Keratinocyte (primary cell): ENCODE results near the gene ZDHHC20. TPM values are rescaled to one million over a fixed set of nuclear protein-coding genes. Genes with fewer than 3 reads are reported as not detected.

ENCODE experiments used
- DNase-seq: peaks from one replicate; pipeline ENCODE4 v3.0.0-alpha.2; 2011; ENCODE audit warnings: low read depth, missing footprints, low spot score
- FAIRE-seq: peaks from 2 replicates; lab custom pipeline; 2011; peaks lifted over from hg19 to GRCh38; lab: Jason Lieb, UNC
- H2AFZ ChIP-seq: 2 replicates; pipeline ENCODE4 v1.6.0; 2012; ENCODE audit warnings: low read length, control low read depth, inconsistent platforms; ENCODE audit not compliant: control insufficient read depth
- H3K27ac ChIP-seq: 2 replicates; pipeline ENCODE4 v1.5.1; 2011; ENCODE audit warnings: low read length; ENCODE audit not compliant: control insufficient read depth, insufficient read depth
- H3K27me3 ChIP-seq: 3 replicates; pipeline ENCODE4 v1.6.0; 2011; ENCODE audit warnings: low read length; ENCODE audit not compliant: control insufficient read depth, insufficient read depth; ENCODE audit errors: extremely low read depth
- H3K36me3 ChIP-seq, 2 experiments: 2 replicates in 1 of 2; 3 replicates in 1 of 2; pipeline ENCODE4 v1.5.1; 2011; ENCODE audit warnings: low read length in 2 of 2, mild to moderate bottlenecking in 1 of 2; ENCODE audit not compliant: control insufficient read depth in 2 of 2, insufficient read depth in 2 of 2; ENCODE audit errors: extremely low read depth in 1 of 2
- H3K4me1 ChIP-seq: 3 replicates; pipeline ENCODE4 v1.5.1; 2011; ENCODE audit warnings: low read length; ENCODE audit not compliant: control insufficient read depth, insufficient read depth; ENCODE audit errors: extremely low read depth
- H3K4me2 ChIP-seq: 3 replicates; pipeline ENCODE4 v1.6.0; 2011; ENCODE audit warnings: low read depth, low read length; ENCODE audit not compliant: control insufficient read depth, insufficient read depth; ENCODE audit errors: extremely low read depth
- H3K4me3 ChIP-seq, 3 experiments: fragments of 200-600 bp in 1 of 3; sonication (generic) in 1 of 3; 2 replicates in 2 of 3; 3 replicates in 1 of 3; pipeline ENCODE4 v1.5.1; 2011 to 2016; ENCODE audit warnings: low read length in 3 of 3, mild to moderate bottlenecking in 3 of 3, control low read depth in 2 of 3, inconsistent platforms in 1 of 3, low read depth in 1 of 3, mixed read lengths in 1 of 3, mixed run types in 1 of 3, moderate library complexity in 1 of 3; ENCODE audit not compliant: control insufficient read depth in 2 of 3, insufficient read depth in 2 of 3; ENCODE audit errors: extremely low read depth in 1 of 3
- H3K79me2 ChIP-seq: 2 replicates; pipeline ENCODE4 v1.6.0; 2012; ENCODE audit warnings: low read length; ENCODE audit not compliant: control insufficient read depth, insufficient read depth
- H3K9ac ChIP-seq: 3 replicates; pipeline ENCODE4 v1.6.0; 2011; ENCODE audit warnings: low read length; ENCODE audit not compliant: control insufficient read depth, insufficient read depth; ENCODE audit errors: extremely low read depth
- H3K9me1 ChIP-seq: 3 replicates; pipeline ENCODE4 v1.6.0; 2011; ENCODE audit warnings: low read length; ENCODE audit not compliant: control insufficient read depth, insufficient read depth; ENCODE audit errors: extremely low read depth
- H3K9me3 ChIP-seq: 2 replicates; pipeline ENCODE4 v1.5.1; 2012; ENCODE audit warnings: low read depth, low read length; ENCODE audit not compliant: control insufficient read depth
- H4K20me1 ChIP-seq: 3 replicates; pipeline ENCODE4 v1.6.0; 2011; ENCODE audit warnings: low read length; ENCODE audit not compliant: control insufficient read depth, insufficient read depth; ENCODE audit errors: extremely low read depth
- EZH2 ChIP-seq: IDR thresholded peaks from one replicate; pipeline ENCODE4 v1.6.1; 2012; ENCODE audit warnings: inconsistent platforms, mild to moderate bottlenecking, low read length, moderate library complexity
- dilution Hi-C: fragments of 300-500 bp; cut with MboI; formaldehyde crosslinking; loops from one replicate; pipeline ENCODE4 v1.7.0; 2020; ENCODE audit warnings: low sequenced_read_pairs; ENCODE audit not compliant: extremely low pct_ligation_motif_present
- polyA plus RNA-seq, 5 experiments: library from polyadenylated mRNA; depleted of rRNA in 3 of 5; stranded (reverse) in 3 of 5; stranded (forward) in 1 of 5; unstranded in 1 of 5; fragments of >200 nt; gene quantifications; 1 replicate in 1 of 5; 2 replicates in 3 of 5; 3 replicates in 1 of 5; pipeline versions ENCODE4 v1.2.1 to v1.2.3, GENCODE V29; 2011 to 2012; ENCODE audit warnings: missing spikeins in 2 of 5, low read depth in 1 of 5, low replicate concordance in 1 of 5
- TF ChIP-seq, protein P1 (sequence below), 3 experiments: IDR thresholded peaks in 1 of 3; conservative IDR thresholded peaks in 1 of 3; optimal IDR thresholded peaks in 1 of 3; 2 replicates in 2 of 3; 3 replicates in 1 of 3; pipeline versions ENCODE3 to v1.5.1; 2011; ENCODE audit warnings: low read length in 3 of 3, mild to moderate bottlenecking in 3 of 3, moderate library complexity in 2 of 3, control low read depth in 1 of 3, inconsistent platforms in 1 of 3; ENCODE audit not compliant: insufficient read depth in 2 of 3; ENCODE audit errors: extremely low read depth in 1 of 3

Gene ZDHHC20
- polyA plus RNA-seq, 1 donor (not counting 4 experiments of a cell fraction or from before 2014, with no cell fraction given), result 45.8 TPM

- no peaks in the 10 kb centered on the region for H3K36me3 ChIP-seq
- H3K9ac ChIP-seq, result no peak overlapping the region
- H4K20me1 ChIP-seq, result no peaks in the 10 kb centered on the region
- no peak for TF ChIP-seq EZH2
- TF ChIP-seq, protein P1, sequence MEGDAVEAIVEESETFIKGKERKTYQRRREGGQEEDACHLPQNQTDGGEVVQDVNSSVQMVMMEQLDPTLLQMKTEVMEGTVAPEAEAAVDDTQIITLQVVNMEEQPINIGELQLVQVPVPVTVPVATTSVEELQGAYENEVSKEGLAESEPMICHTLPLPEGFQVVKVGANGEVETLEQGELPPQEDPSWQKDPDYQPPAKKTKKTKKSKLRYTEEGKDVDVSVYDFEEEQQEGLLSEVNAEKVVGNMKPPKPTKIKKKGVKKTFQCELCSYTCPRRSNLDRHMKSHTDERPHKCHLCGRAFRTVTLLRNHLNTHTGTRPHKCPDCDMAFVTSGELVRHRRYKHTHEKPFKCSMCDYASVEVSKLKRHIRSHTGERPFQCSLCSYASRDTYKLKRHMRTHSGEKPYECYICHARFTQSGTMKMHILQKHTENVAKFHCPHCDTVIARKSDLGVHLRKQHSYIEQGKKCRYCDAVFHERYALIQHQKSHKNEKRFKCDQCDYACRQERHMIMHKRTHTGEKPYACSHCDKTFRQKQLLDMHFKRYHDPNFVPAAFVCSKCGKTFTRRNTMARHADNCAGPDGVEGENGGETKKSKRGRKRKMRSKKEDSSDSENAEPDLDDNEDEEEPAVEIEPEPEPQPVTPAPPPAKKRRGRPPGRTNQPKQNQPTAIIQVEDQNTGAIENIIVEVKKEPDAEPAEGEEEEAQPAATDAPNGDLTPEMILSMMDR (optimal IDR thresholded peaks at IDR 0.05 in 1 of 3, IDR thresholded peaks at IDR 0.05 in 1 of 3, conservative IDR thresholded peaks at IDR 0.05 in 1 of 3; ENCODE audit: extremely low read depth in 1 of 3, insufficient read depth in 2 of 3, low read length in 3 of 3), result no peak
- peaks cover 6% of the 10 kb centered on the region for H3K4me1 ChIP-seq
- H3K9me1 ChIP-seq, result no peaks in the 10 kb centered on the region
- H3K9me3 ChIP-seq, result no peaks in the 10 kb centered on the region
- no peaks in the 10 kb centered on the region for H3K79me2 ChIP-seq
- no peaks in the 10 kb centered on the region for H3K27me3 ChIP-seq
- H3K4me2 ChIP-seq, result no peak overlapping the region
- no peak for DNase-seq
- no peak for FAIRE-seq
- no peak overlapping the region for H3K4me3 ChIP-seq
- dilution Hi-C loops, result no loop called here
- H3K27ac ChIP-seq, result no peak overlapping the region
- no peak overlapping the region for H2AFZ ChIP-seq
Observed at GRCh38 chr13:21328201-21328600, 130.9 kb downstream of the ZDHHC20 start.

DNA sequence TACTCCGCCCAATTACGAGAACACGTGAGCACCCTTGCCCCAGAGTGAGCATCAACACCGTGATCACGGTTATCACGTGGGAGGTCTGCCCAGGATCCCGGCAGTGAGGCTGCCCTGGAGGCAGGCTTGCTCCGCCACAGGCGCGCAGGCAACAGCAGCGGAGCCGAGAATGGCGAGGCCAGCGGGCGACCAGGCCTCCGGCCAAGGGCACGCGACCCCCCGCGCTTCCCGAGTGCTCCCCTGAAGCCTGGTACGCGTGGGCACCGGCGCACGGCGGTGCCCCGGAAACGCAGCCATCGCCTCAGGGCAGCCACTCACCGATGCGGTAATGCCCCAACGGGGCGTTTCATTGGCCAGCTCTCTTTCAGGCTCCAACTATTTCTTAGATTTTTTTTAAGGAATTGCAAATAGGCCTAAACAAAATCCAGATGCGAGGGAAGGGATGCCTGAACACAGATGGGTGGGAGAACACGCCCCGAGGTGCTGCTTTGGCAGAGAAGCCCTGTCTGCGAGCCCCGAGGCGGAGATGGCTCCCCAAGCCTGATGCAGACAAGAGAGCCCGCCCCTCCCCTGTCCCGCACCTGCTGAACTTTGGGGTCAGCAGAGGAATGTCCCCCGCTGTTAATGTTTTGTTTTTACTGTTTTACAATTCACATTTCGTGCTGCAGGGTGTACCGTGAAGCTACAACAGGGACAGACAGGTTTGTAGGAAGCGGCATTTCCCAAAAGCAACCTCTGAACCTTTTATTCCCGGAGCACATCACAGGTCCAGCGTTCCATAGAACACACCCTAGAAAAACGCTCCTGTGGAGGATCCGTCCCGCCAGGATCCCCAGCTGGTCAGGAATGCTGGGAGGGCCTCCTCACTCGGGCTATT lies 132.7 kb downstream of the ZDHHC20 start:
- Histone ChIP-seq H3K4me2 (peak overlapping the region; percentile 81), H3K9ac (peak overlapping the region; percentile 69), H3K9me3 (no peaks in the 10 kb centered on the region), H4K20me1 (no peaks in the 10 kb centered on the region), H3K4me3 (peak overlapping the region; percentile 38 to 62 (median 48)), H3K36me3 (no peaks in the 10 kb centered on the region), H3K4me1 (peaks cover 6% of the 10 kb centered on the region), H3K9me1 (no peaks in the 10 kb centered on the region), H2AFZ (peak overlapping the region; percentile 94), H3K27ac (no peak overlapping the region), H3K27me3 (no peaks in the 10 kb centered on the region), H3K79me2 (no peaks in the 10 kb centered on the region)
- dilution Hi-C loops, result no loop called here
- DNase-seq (no peak), FAIRE-seq (peak; percentile 9)
- TF ChIP-seq, protein P1 (optimal IDR thresholded peaks at IDR 0.05 in 1 of 3, IDR thresholded peaks at IDR 0.05 in 1 of 3, conservative IDR thresholded peaks at IDR 0.05 in 1 of 3; ENCODE audit: extremely low read depth in 1 of 3, insufficient read depth in 2 of 3, low read length in 3 of 3), result no peak
- TF ChIP-seq EZH2, result no peak
